ENCODE measurements around the gene TPI1. TPM values are rescaled to one million over a fixed set of nuclear protein-coding genes. Genes with fewer than 3 reads are reported as not detected.

Gene TPI1
- total RNA-seq, 1 experiment from 2014 or later, result 1,045 TPM

DNA sequence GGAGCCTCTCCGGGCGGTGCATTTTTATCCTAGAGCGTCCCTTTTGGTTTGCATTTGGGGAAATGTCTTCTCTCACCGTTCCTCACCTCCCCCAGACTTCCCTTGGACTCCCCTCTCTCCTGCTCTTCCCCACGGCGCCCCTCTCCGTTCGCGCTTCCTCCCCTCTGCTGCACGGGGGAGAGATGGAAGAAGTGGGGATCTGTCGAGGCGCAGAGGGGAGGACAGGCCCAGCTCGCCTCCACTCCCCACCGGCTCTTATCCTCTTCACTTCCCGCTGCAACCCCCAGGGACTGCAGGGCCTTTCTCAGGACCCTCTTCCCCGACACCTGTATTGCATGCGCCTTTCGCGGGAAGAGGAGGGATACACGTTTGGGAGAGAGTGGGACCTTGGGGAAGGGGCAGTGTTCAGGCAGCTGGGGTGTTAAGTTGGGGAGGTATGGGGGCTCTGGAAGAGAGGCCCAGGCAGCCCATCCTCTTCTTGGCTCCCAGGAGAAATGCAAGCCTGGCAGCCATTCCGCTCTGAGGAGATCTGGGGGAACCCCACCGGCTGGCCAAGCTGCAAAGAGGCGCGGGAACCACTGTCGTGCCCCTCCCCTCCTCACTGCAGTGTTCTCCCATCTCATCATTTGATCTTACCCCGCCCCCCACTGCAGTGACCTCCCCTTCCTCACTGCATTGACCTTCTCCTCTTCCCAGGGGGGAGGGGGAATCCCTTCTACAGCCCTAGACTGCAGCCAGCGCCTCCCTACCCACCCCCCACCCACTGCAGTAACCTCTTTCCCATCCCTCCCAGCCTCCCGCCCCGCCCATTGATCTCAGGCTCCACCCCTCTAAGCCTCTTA lies 47.8 kb downstream of the TPI1 start:
- H3K4me3 Mint-ChIP-seq, result peak overlapping the region; percentile 97
- POLR2A ChIA-PET, result interaction anchor here (0.5 to 2.0 kb wide), 6 partner anchors 11 to 47 kb away, joined by 4 to 16 read pairs (median 5); partner anchors contain the start of genes C12orf57, RNU7-1, SPSB2 and TPI1
- ATAC-seq (peak; percentile 41), DNase-seq (ENCODE audit: low spot score) (peak; percentile 74)
- H3K27me3 Mint-ChIP-seq (ENCODE audit: low read depth), result peaks cover 12% of the 10 kb centered on the region
- CTCF ChIA-PET, result interaction anchor here (0.7 to 9.1 kb wide), 7 partner anchors 11 to 46 kb away, joined by 3 to 45 read pairs (median 7); partner anchors contain the start of gene SPSB2
- H3K9me3 Mint-ChIP-seq, result no peaks in the 10 kb centered on the region
- H3K27ac Mint-ChIP-seq, result peak overlapping the region; percentile 64
- peaks cover 39% of the 10 kb centered on the region for H3K4me1 Mint-ChIP-seq
- TF ChIP-seq SOX15 (CRISPR knock-in tag; IDR thresholded peaks at IDR 0.05), result no peak
- TF ChIP-seq ZNF138 (CRISPR knock-in tag; conservative IDR thresholded peaks at IDR 0.05), result no peak
- TF ChIP-seq, protein P1, sequence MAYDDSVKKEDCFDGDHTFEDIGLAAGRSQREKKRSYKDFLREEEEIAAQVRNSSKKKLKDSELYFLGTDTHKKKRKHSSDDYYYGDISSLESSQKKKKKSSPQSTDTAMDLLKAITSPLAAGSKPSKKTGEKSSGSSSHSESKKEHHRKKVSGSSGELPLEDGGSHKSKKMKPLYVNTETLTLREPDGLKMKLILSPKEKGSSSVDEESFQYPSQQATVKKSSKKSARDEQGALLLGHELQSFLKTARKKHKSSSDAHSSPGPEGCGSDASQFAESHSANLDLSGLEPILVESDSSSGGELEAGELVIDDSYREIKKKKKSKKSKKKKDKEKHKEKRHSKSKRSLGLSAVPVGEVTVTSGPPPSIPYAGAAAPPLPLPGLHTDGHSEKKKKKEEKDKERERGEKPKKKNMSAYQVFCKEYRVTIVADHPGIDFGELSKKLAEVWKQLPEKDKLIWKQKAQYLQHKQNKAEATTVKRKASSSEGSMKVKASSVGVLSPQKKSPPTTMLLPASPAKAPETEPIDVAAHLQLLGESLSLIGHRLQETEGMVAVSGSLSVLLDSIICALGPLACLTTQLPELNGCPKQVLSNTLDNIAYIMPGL (CRISPR knock-in tag; IDR thresholded peaks at IDR 0.05), result 0 out of 2 replicates have a peak, but pooled peaks have one; percentile 48
- TF ChIP-seq, protein P2, sequence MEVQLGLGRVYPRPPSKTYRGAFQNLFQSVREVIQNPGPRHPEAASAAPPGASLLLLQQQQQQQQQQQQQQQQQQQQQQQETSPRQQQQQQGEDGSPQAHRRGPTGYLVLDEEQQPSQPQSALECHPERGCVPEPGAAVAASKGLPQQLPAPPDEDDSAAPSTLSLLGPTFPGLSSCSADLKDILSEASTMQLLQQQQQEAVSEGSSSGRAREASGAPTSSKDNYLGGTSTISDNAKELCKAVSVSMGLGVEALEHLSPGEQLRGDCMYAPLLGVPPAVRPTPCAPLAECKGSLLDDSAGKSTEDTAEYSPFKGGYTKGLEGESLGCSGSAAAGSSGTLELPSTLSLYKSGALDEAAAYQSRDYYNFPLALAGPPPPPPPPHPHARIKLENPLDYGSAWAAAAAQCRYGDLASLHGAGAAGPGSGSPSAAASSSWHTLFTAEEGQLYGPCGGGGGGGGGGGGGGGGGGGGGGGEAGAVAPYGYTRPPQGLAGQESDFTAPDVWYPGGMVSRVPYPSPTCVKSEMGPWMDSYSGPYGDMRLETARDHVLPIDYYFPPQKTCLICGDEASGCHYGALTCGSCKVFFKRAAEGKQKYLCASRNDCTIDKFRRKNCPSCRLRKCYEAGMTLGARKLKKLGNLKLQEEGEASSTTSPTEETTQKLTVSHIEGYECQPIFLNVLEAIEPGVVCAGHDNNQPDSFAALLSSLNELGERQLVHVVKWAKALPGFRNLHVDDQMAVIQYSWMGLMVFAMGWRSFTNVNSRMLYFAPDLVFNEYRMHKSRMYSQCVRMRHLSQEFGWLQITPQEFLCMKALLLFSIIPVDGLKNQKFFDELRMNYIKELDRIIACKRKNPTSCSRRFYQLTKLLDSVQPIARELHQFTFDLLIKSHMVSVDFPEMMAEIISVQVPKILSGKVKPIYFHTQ (CRISPR knock-in tag; IDR thresholded peaks at IDR 0.05), result no peak
- no peak for TF ChIP-seq ZNF219 (CRISPR knock-in tag; IDR thresholded peaks at IDR 0.05; ENCODE audit: borderline replicate concordance)
- TF ChIP-seq HMGA2 (CRISPR knock-in tag; IDR thresholded peaks at IDR 0.05), result no peak
- TF ChIP-seq ZNF281 (CRISPR knock-in tag; IDR thresholded peaks at IDR 0.05), result peak; percentile 79
- TF ChIP-seq ZNF317 (CRISPR knock-in tag; IDR thresholded peaks at IDR 0.05; ENCODE audit: borderline replicate concordance, low read depth), result no peak
- TF ChIP-seq, protein P3, sequence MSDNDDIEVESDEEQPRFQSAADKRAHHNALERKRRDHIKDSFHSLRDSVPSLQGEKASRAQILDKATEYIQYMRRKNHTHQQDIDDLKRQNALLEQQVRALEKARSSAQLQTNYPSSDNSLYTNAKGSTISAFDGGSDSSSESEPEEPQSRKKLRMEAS (CRISPR knock-in tag; IDR thresholded peaks at IDR 0.05), result 0 out of 2 replicates have a peak, but pooled peaks have one; percentile 51
- TF ChIP-seq PRDM15 (CRISPR knock-in tag; IDR thresholded peaks at IDR 0.05), result peak; percentile 61
- TF ChIP-seq, protein P4, sequence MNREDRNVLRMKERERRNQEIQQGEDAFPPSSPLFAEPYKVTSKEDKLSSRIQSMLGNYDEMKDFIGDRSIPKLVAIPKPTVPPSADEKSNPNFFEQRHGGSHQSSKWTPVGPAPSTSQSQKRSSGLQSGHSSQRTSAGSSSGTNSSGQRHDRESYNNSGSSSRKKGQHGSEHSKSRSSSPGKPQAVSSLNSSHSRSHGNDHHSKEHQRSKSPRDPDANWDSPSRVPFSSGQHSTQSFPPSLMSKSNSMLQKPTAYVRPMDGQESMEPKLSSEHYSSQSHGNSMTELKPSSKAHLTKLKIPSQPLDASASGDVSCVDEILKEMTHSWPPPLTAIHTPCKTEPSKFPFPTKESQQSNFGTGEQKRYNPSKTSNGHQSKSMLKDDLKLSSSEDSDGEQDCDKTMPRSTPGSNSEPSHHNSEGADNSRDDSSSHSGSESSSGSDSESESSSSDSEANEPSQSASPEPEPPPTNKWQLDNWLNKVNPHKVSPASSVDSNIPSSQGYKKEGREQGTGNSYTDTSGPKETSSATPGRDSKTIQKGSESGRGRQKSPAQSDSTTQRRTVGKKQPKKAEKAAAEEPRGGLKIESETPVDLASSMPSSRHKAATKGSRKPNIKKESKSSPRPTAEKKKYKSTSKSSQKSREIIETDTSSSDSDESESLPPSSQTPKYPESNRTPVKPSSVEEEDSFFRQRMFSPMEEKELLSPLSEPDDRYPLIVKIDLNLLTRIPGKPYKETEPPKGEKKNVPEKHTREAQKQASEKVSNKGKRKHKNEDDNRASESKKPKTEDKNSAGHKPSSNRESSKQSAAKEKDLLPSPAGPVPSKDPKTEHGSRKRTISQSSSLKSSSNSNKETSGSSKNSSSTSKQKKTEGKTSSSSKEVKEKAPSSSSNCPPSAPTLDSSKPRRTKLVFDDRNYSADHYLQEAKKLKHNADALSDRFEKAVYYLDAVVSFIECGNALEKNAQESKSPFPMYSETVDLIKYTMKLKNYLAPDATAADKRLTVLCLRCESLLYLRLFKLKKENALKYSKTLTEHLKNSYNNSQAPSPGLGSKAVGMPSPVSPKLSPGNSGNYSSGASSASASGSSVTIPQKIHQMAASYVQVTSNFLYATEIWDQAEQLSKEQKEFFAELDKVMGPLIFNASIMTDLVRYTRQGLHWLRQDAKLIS (CRISPR knock-in tag; IDR thresholded peaks at IDR 0.05; ENCODE audit: borderline replicate concordance), result no peak
- H3K36me3 Mint-ChIP-seq, result peaks cover 32% of the 10 kb centered on the region

All from WTC11 (cell line).